Effector CD4-positive, alpha-beta T cell (primary cell): ENCODE results near the gene ZNF786.
A peak's percentile ranks its signal among the peaks of the same experiment; 100 is the strongest.
"Not testable (repeated sequence)": the region's sequence is repeated elsewhere in the genome, so short reads cannot be mapped to it uniquely, and the experiment has no call there.

Source experiments
- DNase-seq: peaks from one replicate; pipeline ENCODE4 v3.0.0-alpha.2; 2020
- total RNA-seq: gene quantifications from one replicate; lab custom pipeline; 2026; lab: John Stamatoyannopoulos, UW

Gene ZNF786
- 19.5 reads per million, percentile 46 among the genes with 10 or more reads in this experiment for total RNA-seq

DNA sequence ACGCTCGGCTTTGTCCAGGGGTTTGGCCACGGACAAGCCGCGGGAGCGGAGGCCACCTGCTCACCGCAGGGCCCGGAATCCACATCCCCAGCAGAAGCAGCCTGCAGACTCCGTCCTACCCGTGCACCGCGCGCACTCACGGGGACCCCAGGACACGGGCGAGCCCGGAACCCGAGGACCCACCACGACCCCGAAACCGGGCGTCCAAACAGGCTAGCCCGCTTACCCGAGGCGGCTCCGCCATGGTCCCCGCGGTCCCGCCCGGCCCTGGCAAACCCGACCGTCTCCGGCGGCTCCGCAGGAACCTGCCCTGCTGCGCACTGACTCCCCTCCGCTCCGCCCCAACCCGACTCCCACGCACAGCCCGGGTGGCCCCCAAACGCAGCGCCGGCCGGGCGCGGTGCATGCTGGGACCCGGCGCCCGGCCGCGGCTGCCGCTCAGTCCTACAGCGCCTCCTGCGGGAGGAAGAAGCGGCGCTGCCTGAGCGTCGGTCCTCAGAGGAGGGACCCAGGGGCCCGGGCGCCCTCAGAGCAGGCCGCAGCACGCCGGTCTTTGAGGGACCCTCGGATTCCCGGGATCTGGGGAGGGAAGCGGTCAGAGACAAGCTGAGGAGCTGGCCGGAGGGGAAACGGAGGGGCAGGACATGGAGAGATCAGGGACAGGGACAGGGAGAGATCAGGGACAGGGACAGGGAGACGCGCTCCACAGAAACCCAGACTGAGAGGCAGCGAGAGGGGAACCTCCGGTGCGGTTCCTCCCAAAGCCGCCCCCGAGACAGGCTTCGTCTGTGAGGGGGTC is at the start of gene ZNF786:
ZNF786 (minus strand) TSS at position 322 of the 799 bp plus-strand sequence; CDS start at position 244, 78 bp downstream.
- DNase-seq = peak; percentile 88

DNA sequence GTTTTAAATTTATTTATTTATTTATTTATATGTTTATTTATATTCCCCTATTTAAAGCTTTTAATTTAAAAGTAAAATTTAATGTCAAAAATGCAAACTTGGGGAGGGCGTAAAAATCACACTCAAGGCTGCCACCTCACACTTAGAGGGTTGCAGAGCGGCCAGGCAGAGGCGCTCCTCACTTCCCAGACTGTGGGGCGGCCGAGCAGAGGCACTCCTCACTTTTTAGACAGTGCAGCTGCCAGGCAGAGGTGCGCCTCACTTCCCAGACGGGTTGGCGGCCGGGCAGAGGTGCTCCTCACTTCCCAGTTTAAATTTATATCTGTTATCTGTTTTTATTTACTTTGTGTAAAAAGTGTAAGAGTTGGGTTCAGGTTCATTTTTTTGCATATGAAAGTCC is 45.6 kb upstream of the ZNF786 start:
- no peak for DNase-seq

GRCh38 chr7:149133028-149133710 is 42.7 kb upstream of the ZNF786 start:
- DNase-seq = no peak

DNA sequence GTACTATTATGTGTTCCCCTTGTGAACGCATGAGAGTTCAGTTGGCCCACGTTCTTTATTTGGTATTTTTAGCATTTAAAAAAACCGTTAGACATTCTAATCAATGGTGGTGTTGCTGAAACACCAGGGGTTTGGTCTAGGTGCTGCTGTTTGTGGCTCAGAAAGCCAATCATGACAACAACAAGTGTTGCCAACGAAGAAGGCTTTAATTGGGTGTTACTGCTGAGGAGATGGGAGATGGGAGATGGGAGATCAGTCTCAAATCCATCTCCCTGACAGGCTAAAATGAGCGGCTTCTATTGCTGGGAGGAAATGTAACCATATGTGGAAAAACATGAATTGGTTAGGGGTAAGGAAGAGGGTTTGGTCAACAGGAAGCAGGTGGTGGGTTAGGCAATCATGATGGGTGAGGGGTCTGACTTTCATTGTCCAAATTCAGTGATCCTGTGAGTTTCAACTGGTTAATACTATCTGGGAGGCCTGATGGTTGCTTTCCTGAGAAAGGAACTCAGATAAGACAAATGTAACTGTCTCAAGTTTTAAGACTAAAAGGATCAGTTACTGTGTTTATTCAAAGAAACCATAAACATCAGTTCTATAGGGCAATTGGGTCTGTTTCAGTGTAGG is 40.2 kb upstream of the ZNF786 start:
- no peak for DNase-seq

- peak; percentile 37 for DNase-seq
Measured at GRCh38 chr7:149126662-149127266, 36.2 kb upstream of the ZNF786 start.

- DNase-seq = peak; percentile 92
Measured at GRCh38 chr7:149125863-149126661, 35.5 kb upstream of the ZNF786 start, which contains the start of gene ZNF425. TSS of gene ZNF425 (minus strand) at chr7:149126324. CDS start at chr7:149126213, 111 bp downstream.

GRCh38 chr7:149125189-149125862 is 34.8 kb upstream of the ZNF786 start:
- no peak for DNase-seq

DNA sequence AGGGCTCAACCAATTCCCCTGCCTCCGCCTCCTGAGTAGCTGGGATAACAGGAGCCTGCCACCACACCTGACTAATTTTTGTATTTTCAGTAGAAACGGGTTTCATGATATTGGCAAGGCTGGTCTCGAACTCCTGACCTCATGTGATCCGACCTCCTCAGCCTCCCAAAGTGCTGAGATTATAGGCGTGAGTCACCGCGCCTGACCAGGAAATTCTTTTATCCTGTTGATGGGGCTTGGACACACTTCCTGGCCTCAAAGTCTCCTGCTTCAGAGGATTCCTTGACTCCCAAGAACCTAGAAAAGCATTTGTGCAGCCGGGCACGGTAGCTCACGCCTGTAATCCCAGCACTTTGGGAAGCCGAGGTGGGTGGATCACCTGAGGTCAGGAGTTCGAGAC is 19.5 kb upstream of the ZNF786 start:
- DNase-seq = no peak

DNA sequence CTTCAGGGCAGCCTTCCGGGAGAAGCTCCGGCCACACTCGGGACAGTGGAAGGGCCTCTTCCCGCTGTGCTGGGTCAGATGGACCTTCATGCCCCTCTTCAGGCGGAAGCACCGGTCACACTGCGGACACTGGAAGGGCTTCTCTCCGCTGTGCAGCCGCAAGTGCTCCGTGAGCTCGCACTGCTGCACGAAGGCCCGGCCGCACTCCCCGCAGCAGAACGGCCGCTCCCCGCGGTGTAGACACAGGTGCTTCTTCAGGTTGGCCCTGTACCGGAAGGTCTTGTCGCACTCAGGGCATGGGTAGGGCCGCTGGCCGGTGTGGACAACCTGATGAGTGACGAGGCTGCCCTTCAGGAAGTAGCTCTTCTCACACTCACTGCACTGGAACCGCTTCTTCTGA is 14.2 kb upstream of the ZNF786 start:
- no peak for DNase-seq

DNA sequence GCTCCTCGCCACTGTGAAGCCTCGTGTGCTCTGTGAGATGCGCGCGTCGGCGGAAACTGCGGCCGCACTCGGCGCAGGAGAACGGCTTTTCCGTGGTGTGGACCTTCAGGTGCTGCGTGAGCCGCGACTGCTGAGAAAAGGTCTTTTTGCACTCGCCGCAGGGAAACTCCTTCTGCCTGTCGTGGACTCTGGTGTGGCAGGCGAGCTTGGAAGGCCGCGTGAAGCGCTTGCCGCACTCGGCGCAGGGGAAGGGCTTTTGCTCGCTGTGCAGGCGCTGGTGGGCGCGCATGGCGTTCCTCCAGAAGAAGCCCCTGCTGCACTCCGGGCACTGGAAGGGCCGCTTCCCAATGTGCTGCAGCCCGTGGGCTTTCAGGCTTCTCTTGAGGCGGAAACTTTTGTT is 13.7 kb upstream of the ZNF786 start:
- DNase-seq = no peak

- DNase-seq = no peak
Measured at GRCh38 chr7:149103424-149103823, 12.9 kb upstream of the ZNF786 start.

DNA sequence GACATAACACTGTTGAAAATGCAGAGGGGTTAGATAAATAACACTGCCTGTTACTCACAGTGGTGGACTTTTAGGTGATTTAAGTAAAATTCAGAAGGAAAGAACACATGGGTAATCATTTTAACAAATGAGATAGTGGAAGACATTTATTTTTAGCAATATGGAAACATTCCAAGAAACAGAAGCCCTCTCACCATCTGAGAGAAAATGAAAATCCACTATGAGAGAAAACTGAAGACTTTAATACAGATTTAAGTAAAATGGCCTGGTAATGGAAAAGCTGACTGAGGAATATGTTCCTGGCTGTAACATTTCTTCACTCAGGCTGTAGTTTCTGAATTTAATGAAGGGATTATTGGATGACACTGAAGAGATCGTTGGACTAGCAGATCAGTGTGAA is 12.1 kb upstream of the ZNF786 start:
- no peak for DNase-seq

DNA sequence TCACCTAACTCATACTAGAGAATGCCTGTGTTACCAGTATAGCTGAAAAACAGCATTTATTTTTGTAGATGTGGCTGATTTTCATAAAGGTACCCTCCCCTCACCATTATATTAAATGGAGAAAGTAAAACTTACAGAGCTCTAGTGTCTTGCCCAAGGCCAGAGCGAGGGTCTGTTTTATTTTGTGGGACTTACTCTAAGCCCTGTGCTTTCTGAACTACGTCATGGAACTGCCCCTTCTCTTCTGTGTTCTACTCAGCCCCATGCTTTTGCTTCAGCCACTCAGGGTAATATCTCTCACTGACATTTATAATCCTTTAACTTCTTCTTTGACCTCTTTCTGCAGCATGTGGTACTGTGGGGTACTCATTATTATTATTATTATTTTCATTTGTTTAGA is 10.3 kb upstream of the ZNF786 start:
- no peak for DNase-seq

GRCh38 chr7:149099058-149099457 is 8.5 kb upstream of the ZNF786 start:
- DNase-seq = no peak

DNA sequence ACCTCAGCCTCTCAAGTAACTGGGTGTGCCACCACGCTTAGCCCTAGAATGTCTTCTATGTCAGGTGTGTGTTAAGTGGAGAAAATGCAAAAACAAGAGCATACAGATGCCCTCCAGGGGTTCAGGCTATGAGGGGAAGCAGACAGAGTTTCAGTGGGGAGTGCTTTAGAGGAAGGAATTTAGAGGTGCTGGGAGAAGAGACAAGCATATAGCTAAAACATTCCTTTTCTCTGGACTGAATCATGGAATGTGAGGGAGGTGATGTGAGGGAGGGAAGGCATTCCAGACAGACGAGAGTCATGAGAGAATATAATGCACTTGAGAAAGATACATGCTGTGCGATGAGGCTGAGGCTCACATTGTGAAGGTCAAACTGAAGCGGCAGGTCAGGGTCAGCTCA is 6.6 kb upstream of the ZNF786 start:
- no peak for DNase-seq

GRCh38 chr7:149093228-149093627 is 2.7 kb upstream of the ZNF786 start:
- DNase-seq = no peak

- DNase-seq = not testable (repeated sequence)
Measured at GRCh38 chr7:149092244-149092643, 1.7 kb upstream of the ZNF786 start.

- no peak for DNase-seq
Measured at GRCh38 chr7:149087376-149087775, 3.1 kb downstream of the ZNF786 start.

DNA sequence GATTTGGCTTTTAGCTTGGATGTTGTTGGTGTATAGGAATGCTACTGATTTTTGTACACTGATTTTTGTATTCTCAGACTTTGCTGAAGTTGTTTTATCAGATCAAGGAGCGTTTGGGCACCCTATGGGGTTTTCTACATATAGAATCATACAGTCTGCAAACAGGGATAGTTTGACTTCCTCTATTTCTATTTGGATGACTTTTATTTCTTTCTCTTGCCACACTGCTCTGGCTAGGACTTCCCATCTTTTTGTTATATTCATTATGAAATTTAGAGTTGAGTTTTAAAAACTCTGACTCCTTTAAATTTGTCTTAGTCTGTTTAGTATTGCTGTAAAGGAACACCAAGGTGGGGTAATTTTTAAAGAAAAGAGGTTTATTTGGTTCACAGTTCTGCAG is 4.7 kb downstream of the ZNF786 start:
- DNase-seq = no peak

- DNase-seq = no peak
Measured at GRCh38 chr7:149084407-149084806, 6.1 kb downstream of the ZNF786 start.

DNA sequence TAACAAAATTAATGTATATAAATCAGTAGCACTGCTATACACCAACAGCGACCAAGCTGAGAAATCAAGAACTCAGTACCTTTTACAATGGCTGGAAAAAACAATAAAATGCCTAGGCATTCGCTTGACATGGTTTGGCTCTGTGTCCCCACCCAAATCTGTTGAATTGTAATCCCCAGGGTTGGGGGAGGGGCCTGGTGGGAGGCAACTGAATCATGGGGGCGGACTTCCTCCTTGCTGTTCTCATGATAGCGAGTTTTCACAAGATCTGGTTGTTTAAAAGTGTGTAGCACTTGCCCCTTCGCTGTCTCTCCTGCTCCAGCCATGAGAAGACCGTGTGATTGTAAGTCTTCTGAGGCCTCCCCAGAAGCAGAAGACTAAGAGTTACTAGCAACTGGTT is 8.6 kb downstream of the ZNF786 start:
- no peak for DNase-seq

DNA sequence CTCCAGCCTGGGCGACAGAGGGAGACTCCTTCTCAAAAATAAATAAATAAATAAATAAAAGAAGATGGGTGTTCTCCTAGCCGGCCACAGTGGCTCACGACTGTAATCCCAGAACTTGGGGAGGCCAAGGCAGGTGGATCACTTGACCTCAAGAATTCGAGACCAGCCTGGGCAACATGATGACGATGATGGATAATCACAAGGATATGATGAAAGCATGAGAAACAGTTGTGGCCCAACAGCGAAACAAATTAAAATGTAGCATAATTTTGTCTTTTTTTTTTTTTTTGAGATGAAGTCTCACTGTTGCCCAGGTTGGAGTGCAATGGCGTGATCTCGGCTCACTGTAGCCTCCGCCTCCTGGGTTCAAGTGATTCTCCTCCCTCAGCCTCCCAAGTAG is 12.9 kb downstream of the ZNF786 start:
- DNase-seq = no peak
